CD1c-positive myeloid dendritic cell (primary cell): ENCODE measurements around the gene NUTM2D.
"Not testable (repeated sequence)": the region's sequence is repeated elsewhere in the genome, so short reads cannot be mapped to it uniquely, and the experiment has no call there.

Experiments used
- DNase-seq: peaks from one replicate; pipeline ENCODE4 v3.0.0-alpha.2; 2016; ENCODE audit errors: extremely low spot score

The NUTM2D gene

GRCh38 chr10:87379115-87379514 is 21.6 kb downstream of the NUTM2D start:
- DNase-seq, result not testable (repeated sequence)

GRCh38 chr10:87383149-87383857 is 25.8 kb downstream of the NUTM2D start:
- not testable (repeated sequence) for DNase-seq

- not testable (repeated sequence) for DNase-seq
Measured at GRCh38 chr10:87384283-87384682, 26.7 kb downstream of the NUTM2D start.

- not testable (repeated sequence) for DNase-seq
Measured at GRCh38 chr10:87385762-87386360, 28.3 kb downstream of the NUTM2D start.

- not testable (repeated sequence) for DNase-seq
Measured at GRCh38 chr10:87391360-87391759, 33.8 kb downstream of the NUTM2D start.

- DNase-seq, result not testable (repeated sequence)
Measured at GRCh38 chr10:87396206-87396605, 38.7 kb downstream of the NUTM2D start.

- not testable (repeated sequence) for DNase-seq
Measured at GRCh38 chr10:87398436-87398835, 40.9 kb downstream of the NUTM2D start.

GRCh38 chr10:87407516-87408467 is 50.2 kb downstream of the NUTM2D start:
- DNase-seq, result not testable (repeated sequence)

GRCh38 chr10:87413921-87414320 is 56.4 kb downstream of the NUTM2D start:
- DNase-seq, result not testable (repeated sequence)
